Esophagus (tissue), 2 donors: ENCODE data around the gene OR2J3. TPM values are rescaled to one million over a fixed set of nuclear protein-coding genes. Genes with fewer than 3 reads are reported as not detected.
"Not testable (repeated sequence)": the region's sequence is repeated elsewhere in the genome, so short reads cannot be mapped to it uniquely, and the experiment has no call there.

Source experiments
- H3K27ac ChIP-seq, 2 donors: one replicate each; pipeline ENCODE4 v1.5.1; 2013; ENCODE audit warnings: low read depth in 2 of 2, mild to moderate bottlenecking in 2 of 2, inconsistent platforms in 1 of 2, low read length in 1 of 2, moderate library complexity in 1 of 2
- H3K27me3 ChIP-seq, 2 donors: one replicate each; pipeline ENCODE4 v1.6.1; 2013; ENCODE audit warnings: low read length in 2 of 2, control low read depth in 1 of 2, mild to moderate bottlenecking in 1 of 2; ENCODE audit not compliant: insufficient read depth in 2 of 2, control insufficient read depth in 1 of 2
- H3K36me3 ChIP-seq, 2 donors: one replicate each; pipeline ENCODE4 v1.6.1; 2013; ENCODE audit warnings: low read length in 1 of 2; ENCODE audit not compliant: control insufficient read depth in 2 of 2, insufficient read depth in 2 of 2
- H3K4me1 ChIP-seq, 2 donors: one replicate each; pipeline ENCODE4 v1.6.1; 2013; ENCODE audit warnings: low read length in 1 of 2; ENCODE audit not compliant: control insufficient read depth in 2 of 2, insufficient read depth in 2 of 2
- H3K4me3 ChIP-seq, 2 donors: one replicate each; pipeline ENCODE4 v1.5.1; 2013; ENCODE audit warnings: low read length in 2 of 2, mild to moderate bottlenecking in 2 of 2, low read depth in 1 of 2, moderate library complexity in 1 of 2
- H3K9me3 ChIP-seq, 2 donors: one replicate each; pipeline ENCODE4 v1.6.1; 2013; ENCODE audit warnings: mild to moderate bottlenecking in 2 of 2, low read depth in 1 of 2, low read length in 1 of 2, moderate library complexity in 1 of 2; ENCODE audit not compliant: control insufficient read depth in 2 of 2, insufficient read depth in 1 of 2
- WGBS, 2 donors: extraction: QIAGEN DNeasy Blood & Tissue Kit; methylation state at CpG; one replicate each; pipeline ENCODE4 v1.1.7; 2013; 5-methylcytosine and 5-hydroxymethylcytosine counted together
- polyA plus RNA-seq, 2 donors: library from polyadenylated mRNA; stranded (reverse); fragments of 200-250 nt; gene quantifications; one replicate each; pipeline ENCODE4 v1.2.3, GENCODE V29; 2013
- donor health status: healthy with polysubstance abuse.
- donor health status: Bipolar disorder and iron deficiency.

The OR2J3 gene
- polyA plus RNA-seq, 2 donors = not detected

- H3K36me3 ChIP-seq = no peaks in the 10 kb centered on the region
- no peak overlapping the region for H3K4me3 ChIP-seq
- H3K27ac ChIP-seq = no peak overlapping the region
- no peaks in the 10 kb centered on the region for H3K27me3 ChIP-seq
- H3K9me3 ChIP-seq = no peaks in the 10 kb centered on the region
- WGBS, 2 donors = 61 to 71% methylated on average over 1 of the region's 1 CpG
- H3K4me1 ChIP-seq = no peaks in the 10 kb centered on the region
Observed at GRCh38 chr6:29153083-29153482, 45.2 kb downstream of the OR2J3 start.

DNA sequence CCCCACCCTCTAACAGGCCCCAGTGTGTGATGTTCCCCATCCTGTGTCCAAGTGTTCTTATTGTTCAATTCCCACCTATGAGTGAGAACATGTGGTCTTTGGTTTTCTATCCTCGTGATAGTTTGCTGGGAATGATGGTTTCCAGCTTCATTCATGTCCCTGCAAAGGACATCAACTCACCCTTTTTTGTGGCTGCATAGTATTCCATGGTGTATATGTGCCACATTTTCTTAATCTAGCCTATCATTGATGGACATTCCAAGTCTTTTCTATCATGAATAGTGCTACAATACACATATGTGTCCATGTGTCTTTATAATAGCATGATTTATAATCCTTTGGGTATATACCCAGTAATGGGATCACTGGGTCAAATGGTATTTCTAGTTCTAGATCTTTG, 47.3 kb downstream of the OR2J3 start:
- H3K4me3 ChIP-seq, H3K27ac ChIP-seq, H3K4me1 ChIP-seq, H3K27me3 ChIP-seq, H3K9me3 ChIP-seq, H3K36me3 ChIP-seq: not testable (repeated sequence)
- 28 to 29% methylated on average over 1 of the region's 1 CpG for WGBS, 2 donors

DNA sequence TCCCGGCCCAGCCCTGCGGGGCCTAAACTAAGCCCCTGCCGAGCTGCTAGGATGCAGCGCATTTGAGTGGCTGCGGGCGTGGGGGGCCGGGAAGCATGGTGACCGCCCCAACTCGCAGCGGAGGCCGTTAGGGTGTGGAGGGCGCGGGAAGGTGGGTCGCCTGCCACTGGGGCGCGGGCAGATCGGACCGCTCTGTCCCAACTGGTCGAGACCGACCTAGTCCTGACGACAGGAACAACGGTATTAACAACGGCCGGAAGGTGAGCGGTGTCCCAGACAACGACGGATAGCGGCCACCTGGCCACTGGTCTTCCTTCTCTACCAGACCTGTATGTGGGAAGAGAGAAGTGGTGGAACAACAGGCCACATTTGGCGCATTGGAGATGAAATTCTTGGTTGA, 52.1 kb downstream of the OR2J3 start:
- not testable (repeated sequence) for H3K4me3 ChIP-seq, H3K4me1 ChIP-seq, H3K9me3 ChIP-seq, H3K36me3 ChIP-seq, H3K27me3 ChIP-seq, H3K27ac ChIP-seq
- whole genome bisulfite sequencing, 2 donors = 94 to 96% methylated on average over 14 to 25 of the region's 29 CpGs

Other genes starting within 250 kb of the OR2J3 start
- gene TRIM27, start 184.1 kb upstream of the OR2J3 start, polyA plus RNA-seq = 10 to 100 TPM; 13.3 to 15.8 TPM
- gene ZNF311, start 102.7 kb upstream of the OR2J3 start, polyA plus RNA-seq = 1 to 10 TPM in 1 of 2 donors, under 1 TPM in 1; 0.46 to 1.2 TPM
- gene OR2W1, start 62.9 kb upstream of the OR2J3 start, polyA plus RNA-seq = not detected
- not detected for gene OR2B3, start 20.7 kb upstream of the OR2J3 start, polyA plus RNA-seq
- not detected for gene OR2J1, start 8.6 kb upstream of the OR2J3 start, polyA plus RNA-seq
- gene OR2J2, start 62.8 kb downstream of the OR2J3 start, polyA plus RNA-seq = not detected
- not detected for gene OR14J1, start 193.6 kb downstream of the OR2J3 start, polyA plus RNA-seq